ENCODE results near the gene STARD13.

DNA sequence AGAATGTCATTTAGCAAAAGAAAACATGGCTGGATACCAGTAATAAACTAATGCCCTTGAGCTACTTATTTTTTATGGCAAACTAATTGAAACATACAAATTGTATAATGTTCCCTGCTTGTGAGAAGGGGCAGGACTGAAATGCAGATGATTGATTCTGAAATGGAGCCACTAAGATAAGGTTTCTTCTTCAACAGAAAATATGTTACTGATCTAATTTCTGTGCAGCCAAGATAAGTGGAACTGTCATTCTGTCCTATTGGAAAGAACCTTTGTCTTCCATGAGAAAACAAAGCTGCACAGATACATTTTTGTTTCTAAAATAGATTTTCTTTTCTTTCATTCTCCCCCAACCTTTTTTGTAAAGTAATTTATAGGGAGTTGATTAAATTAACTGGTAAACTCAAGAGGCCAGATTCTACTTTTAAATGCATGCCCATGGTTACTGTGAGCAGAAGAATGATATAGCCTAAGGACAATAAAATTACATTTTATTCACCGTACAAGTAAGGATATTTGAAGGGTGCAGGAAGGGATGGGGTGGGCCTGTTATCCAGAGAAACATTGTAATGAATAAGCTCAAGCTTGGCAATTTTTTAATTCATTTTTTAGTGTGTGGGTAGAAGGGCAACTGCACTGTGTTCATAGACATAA is 39.9 kb downstream of the STARD13 start:
- TF ChIP-seq, protein P1, sequence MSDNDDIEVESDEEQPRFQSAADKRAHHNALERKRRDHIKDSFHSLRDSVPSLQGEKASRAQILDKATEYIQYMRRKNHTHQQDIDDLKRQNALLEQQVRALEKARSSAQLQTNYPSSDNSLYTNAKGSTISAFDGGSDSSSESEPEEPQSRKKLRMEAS (IDR thresholded peaks at IDR 0.05), result no peak
- TF ChIP-seq TCF12 (IDR thresholded peaks at IDR 0.05; ENCODE audit: low read depth) (no peak), TAF1 (IDR thresholded peaks at IDR 0.05; ENCODE audit: low read depth) (no peak), EP300 (IDR thresholded peaks at IDR 0.05; ENCODE audit: borderline replicate concordance) (no peak), RAD21 (IDR thresholded peaks at IDR 0.05; ENCODE audit: low read depth) (no peak), FOXM1 (IDR thresholded peaks at IDR 0.05; ENCODE audit: borderline replicate concordance, low read depth) (no peak), TEAD4 (IDR thresholded peaks at IDR 0.05) (no peak)
- TF ChIP-seq, protein P2, sequence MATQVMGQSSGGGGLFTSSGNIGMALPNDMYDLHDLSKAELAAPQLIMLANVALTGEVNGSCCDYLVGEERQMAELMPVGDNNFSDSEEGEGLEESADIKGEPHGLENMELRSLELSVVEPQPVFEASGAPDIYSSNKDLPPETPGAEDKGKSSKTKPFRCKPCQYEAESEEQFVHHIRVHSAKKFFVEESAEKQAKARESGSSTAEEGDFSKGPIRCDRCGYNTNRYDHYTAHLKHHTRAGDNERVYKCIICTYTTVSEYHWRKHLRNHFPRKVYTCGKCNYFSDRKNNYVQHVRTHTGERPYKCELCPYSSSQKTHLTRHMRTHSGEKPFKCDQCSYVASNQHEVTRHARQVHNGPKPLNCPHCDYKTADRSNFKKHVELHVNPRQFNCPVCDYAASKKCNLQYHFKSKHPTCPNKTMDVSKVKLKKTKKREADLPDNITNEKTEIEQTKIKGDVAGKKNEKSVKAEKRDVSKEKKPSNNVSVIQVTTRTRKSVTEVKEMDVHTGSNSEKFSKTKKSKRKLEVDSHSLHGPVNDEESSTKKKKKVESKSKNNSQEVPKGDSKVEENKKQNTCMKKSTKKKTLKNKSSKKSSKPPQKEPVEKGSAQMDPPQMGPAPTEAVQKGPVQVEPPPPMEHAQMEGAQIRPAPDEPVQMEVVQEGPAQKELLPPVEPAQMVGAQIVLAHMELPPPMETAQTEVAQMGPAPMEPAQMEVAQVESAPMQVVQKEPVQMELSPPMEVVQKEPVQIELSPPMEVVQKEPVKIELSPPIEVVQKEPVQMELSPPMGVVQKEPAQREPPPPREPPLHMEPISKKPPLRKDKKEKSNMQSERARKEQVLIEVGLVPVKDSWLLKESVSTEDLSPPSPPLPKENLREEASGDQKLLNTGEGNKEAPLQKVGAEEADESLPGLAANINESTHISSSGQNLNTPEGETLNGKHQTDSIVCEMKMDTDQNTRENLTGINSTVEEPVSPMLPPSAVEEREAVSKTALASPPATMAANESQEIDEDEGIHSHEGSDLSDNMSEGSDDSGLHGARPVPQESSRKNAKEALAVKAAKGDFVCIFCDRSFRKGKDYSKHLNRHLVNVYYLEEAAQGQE (IDR thresholded peaks at IDR 0.05; ENCODE audit: low read depth), result no peak

Measured in Ishikawa (cell line).